Measurements from ENCODE around the gene BAX.
A peak's percentile ranks its signal among the peaks of the same experiment; 100 is the strongest.

The BAX gene

GRCh38 chr19:48985711-48986110 lies 31.0 kb downstream of the BAX start:
- H3K9me3 Mint-ChIP-seq = no peaks in the 10 kb centered on the region
- TF ChIP-seq CTCF (IDR thresholded peaks at IDR 0.05) = no peak
- peaks cover 3% of the 10 kb centered on the region for H3K27me3 Mint-ChIP-seq (ENCODE audit: low read depth, poor library complexity)
- H3K4me1 Mint-ChIP-seq = peaks cover 8% of the 10 kb centered on the region
- no peak overlapping the region for H3K4me3 Mint-ChIP-seq
- no peak for DNase-seq
- peaks cover 72% of the 10 kb centered on the region for H3K36me3 Mint-ChIP-seq (ENCODE audit: low read depth)
- H3K27ac Mint-ChIP-seq = no peak overlapping the region

- no peaks in the 10 kb centered on the region for H3K9me3 Mint-ChIP-seq
- peaks cover 13% of the 10 kb centered on the region for H3K4me1 Mint-ChIP-seq
- no peak overlapping the region for H3K27ac Mint-ChIP-seq
- no peak for TF ChIP-seq CTCF (IDR thresholded peaks at IDR 0.05)
- no peak overlapping the region for H3K4me3 Mint-ChIP-seq
- DNase-seq = no peak
- H3K27me3 Mint-ChIP-seq (ENCODE audit: low read depth, poor library complexity) = peaks cover 1% of the 10 kb centered on the region
- H3K36me3 Mint-ChIP-seq (ENCODE audit: low read depth) = peaks cover 71% of the 10 kb centered on the region
Observed at GRCh38 chr19:48986211-48986610, 31.5 kb downstream of the BAX start.

DNA sequence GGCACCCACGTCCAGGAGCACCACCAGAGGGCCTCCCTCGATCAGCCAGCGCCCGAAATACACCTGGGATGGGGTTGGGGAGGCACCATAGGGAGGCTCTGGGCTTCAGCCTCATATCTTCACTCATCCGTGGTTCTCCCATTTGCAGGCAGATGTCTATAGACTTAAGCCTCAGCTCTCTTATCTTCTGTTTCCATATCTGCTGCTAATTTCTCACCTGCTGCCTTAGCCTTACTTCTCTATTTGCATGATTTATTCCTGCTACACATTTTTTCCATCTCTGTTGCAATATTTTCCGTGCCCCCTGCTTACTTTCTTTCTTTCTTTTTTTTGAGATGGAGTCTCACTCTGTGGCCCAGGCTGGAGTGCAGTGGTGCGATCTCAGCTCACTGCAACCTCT lies 32.6 kb downstream of the BAX start:
- Mint-ChIP-seq H3K27me3 (ENCODE audit: low read depth, poor library complexity) (no peaks in the 10 kb centered on the region), H3K27ac (peak overlapping the region; percentile 56), H3K9me3 (no peaks in the 10 kb centered on the region), H3K4me1 (peaks cover 19% of the 10 kb centered on the region), H3K4me3 (no peak overlapping the region), H3K36me3 (ENCODE audit: low read depth) (peaks cover 60% of the 10 kb centered on the region)
- no peak for DNase-seq
- TF ChIP-seq CTCF (IDR thresholded peaks at IDR 0.05) = no peak

DNA sequence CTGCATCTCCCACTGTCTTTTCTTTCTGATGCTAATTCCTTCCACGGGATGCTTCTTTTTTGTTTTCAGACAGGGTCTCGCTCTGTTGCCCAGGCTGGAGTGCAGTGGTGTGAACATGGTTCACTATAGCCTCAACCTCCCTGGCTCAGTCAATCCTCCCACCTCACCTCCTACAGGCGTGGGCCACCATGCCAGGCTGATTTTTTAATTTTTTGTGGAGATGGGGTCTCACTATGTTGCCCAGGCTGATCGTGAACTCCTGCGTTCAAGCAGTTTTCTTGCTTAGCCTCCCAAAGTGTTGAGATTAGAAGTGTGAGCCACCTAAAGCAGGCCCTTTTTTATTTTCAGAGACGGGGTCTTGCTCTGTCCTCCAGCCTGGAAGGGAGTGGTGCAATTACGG lies 33.6 kb downstream of the BAX start:
- H3K27ac Mint-ChIP-seq = no peak overlapping the region
- H3K9me3 Mint-ChIP-seq = no peaks in the 10 kb centered on the region
- no peaks in the 10 kb centered on the region for H3K27me3 Mint-ChIP-seq (ENCODE audit: low read depth, poor library complexity)
- H3K4me3 Mint-ChIP-seq = no peak overlapping the region
- peaks cover 22% of the 10 kb centered on the region for H3K4me1 Mint-ChIP-seq
- H3K36me3 Mint-ChIP-seq (ENCODE audit: low read depth) = peaks cover 54% of the 10 kb centered on the region
- no peak for DNase-seq
- no peak for TF ChIP-seq CTCF (IDR thresholded peaks at IDR 0.05)

DNA sequence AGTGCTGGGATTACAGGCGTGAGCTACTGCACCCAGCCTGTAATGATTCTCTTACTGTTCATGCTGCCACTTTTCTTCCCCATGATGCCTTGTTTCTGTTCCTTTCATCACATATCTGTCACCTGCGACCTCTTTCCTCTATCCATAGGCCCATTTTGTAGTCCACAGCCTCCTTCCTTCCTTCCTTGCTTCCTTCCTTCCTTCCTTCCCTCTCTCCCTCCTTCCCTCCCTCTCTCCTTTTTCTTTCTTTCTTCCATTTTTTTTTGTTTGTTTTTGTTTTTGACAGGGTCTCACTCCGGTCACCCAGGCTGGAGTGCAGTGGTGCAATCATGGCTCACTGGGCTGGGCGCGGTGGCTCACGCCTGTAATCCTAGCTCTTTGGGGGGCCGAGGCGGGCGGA lies 34.2 kb downstream of the BAX start:
- Mint-ChIP-seq H3K27me3 (ENCODE audit: low read depth, poor library complexity) (no peaks in the 10 kb centered on the region), H3K36me3 (ENCODE audit: low read depth) (peaks cover 49% of the 10 kb centered on the region), H3K4me3 (no peak overlapping the region), H3K4me1 (peaks cover 26% of the 10 kb centered on the region), H3K9me3 (no peaks in the 10 kb centered on the region), H3K27ac (peak overlapping the region; percentile 36)
- no peak for TF ChIP-seq CTCF (IDR thresholded peaks at IDR 0.05)
- DNase-seq = no peak

GRCh38 chr19:48989701-48990291 lies 35.1 kb downstream of the BAX start:
- H3K4me3 Mint-ChIP-seq = peak overlapping the region; percentile 2
- H3K36me3 Mint-ChIP-seq (ENCODE audit: low read depth) = peaks cover 49% of the 10 kb centered on the region
- no peaks in the 10 kb centered on the region for H3K27me3 Mint-ChIP-seq (ENCODE audit: low read depth, poor library complexity)
- H3K9me3 Mint-ChIP-seq = no peaks in the 10 kb centered on the region
- peak overlapping the region; percentile 23 for H3K27ac Mint-ChIP-seq
- peaks cover 36% of the 10 kb centered on the region for H3K4me1 Mint-ChIP-seq
- no peak for DNase-seq
- TF ChIP-seq CTCF (IDR thresholded peaks at IDR 0.05) = no peak

All from nephron progenitor cell (in vitro differentiated cells).